HCT116 (cell line): ENCODE data around the gene CAMK1D. TPM values are rescaled to one million over a fixed set of nuclear protein-coding genes. Genes with fewer than 3 reads are reported as not detected.

ENCODE experiments used
- ATAC-seq: fragments of 200-7000 bp; cut with Tn5 transposase; 2 replicates; pipeline ENCODE4 v1.9.1; 2020; ENCODE audit warnings: mild to moderate bottlenecking, moderate library complexity
- BruUV-seq: library from RNA; stranded (reverse); fragments of 400-500 nt; replicated peaks from 2 replicates; lab custom pipeline; 2021; lab: Mats Ljungman, UMichigan
- CTCF ChIA-PET: fragments of 300-600 bp; sonication (Branson Sonifier 250); formaldehyde crosslinking; loops from one replicate; lab custom pipeline; 2021; ENCODE audit warnings: antibody characterized with exemption; lab: Charles Lee
- POLR2A ChIA-PET: fragments of 300-600, 350-600 bp; sonication (Branson Sonifier 250); formaldehyde crosslinking; loops from one replicate; lab custom pipeline; 2021; ENCODE audit warnings: antibody characterized with exemption; lab: Charles Lee
- RAD21 ChIA-PET, 2 experiments: fragments of 300-600 bp; sonication (Branson Sonifier 250); formaldehyde crosslinking; loops; one replicate each; lab custom pipeline; 2023; ENCODE audit warnings: low total read pairs in 2 of 2; ENCODE audit not compliant: uncharacterized antibody in 2 of 2, unreplicated experiment in 2 of 2, low non-redundant PET in 1 of 2; lab: Charles Lee
- DNase-seq: peaks from one replicate; pipeline ENCODE4 v3.0.0-alpha.2; 2010; ENCODE audit warnings: low read depth, low spot score
- H2AFZ ChIP-seq: fragments of 200-600 bp; shearing (Covaris generic), sonication (generic); 2 replicates; pipeline ENCODE4 v1.6.1; 2017; ENCODE audit warnings: low read depth, mixed run types, mixed read lengths, antibody characterized with exemption, low read length; ENCODE audit not compliant: poor library complexity, severe bottlenecking
- H3K27ac ChIP-seq: 2 replicates; pipeline ENCODE4 v1.5.1; 2012; ENCODE audit warnings: low read depth, low read length
- H3K27me3 ChIP-seq: fragments of 200-600 bp; sonication (generic); 2 replicates; pipeline ENCODE4 v1.6.1; 2016; ENCODE audit warnings: mixed run types, low read length, mixed read lengths; ENCODE audit not compliant: insufficient read depth
- H3K36me3 ChIP-seq, 2 experiments: fragments of 200-500 bp in 1 of 2; fragments of 200-600 bp in 1 of 2; sonication (Bioruptor generic) in 1 of 2; sonication (generic) in 1 of 2; 2 replicates each; pipeline versions ENCODE4 v1.5.1 to v1.6.1; 2014 to 2016; ENCODE audit warnings: low read length in 2 of 2, inconsistent platforms in 1 of 2, mixed read lengths in 1 of 2, mixed run types in 1 of 2; ENCODE audit not compliant: insufficient read depth in 2 of 2, control insufficient read depth in 1 of 2
- H3K4me1 ChIP-seq, 2 experiments: fragments of 200-600 bp in 1 of 2; sonication (generic) in 1 of 2; 2 replicates each; pipeline versions ENCODE4 v1.5.1 to v1.6.1; 2012 to 2017; ENCODE audit warnings: low read length in 2 of 2, inconsistent platforms in 1 of 2, mild to moderate bottlenecking in 1 of 2, mixed read lengths in 1 of 2, mixed run types in 1 of 2, moderate library complexity in 1 of 2; ENCODE audit not compliant: insufficient read depth in 2 of 2, control insufficient read depth in 1 of 2
- H3K4me2 ChIP-seq: fragments of 200-600 bp; sonication (generic); 2 replicates; pipeline ENCODE4 v1.6.1; 2017; ENCODE audit warnings: mixed run types, low read length, mixed read lengths
- H3K4me3 ChIP-seq, 2 experiments: fragments of 200-600 bp in 1 of 2; sonication (generic) in 1 of 2; replicated peaks in 1 of 2; 2 replicates each; pipeline ENCODE4 v1.5.1; 2011 to 2016; ENCODE audit warnings: low read length in 2 of 2, control low read depth in 1 of 2, low read depth in 1 of 2, mild to moderate bottlenecking in 1 of 2, mixed read lengths in 1 of 2, mixed run types in 1 of 2
- H3K79me2 ChIP-seq: fragments of 200-600 bp; sonication (generic); 2 replicates; pipeline ENCODE4 v1.6.1; 2017; ENCODE audit warnings: mild to moderate bottlenecking, mixed run types, low read length, moderate library complexity, mixed read lengths; ENCODE audit not compliant: insufficient read depth
- H3K9ac ChIP-seq: fragments of 200-600 bp; sonication (generic); 2 replicates; pipeline ENCODE4 v1.6.1; 2016; ENCODE audit warnings: low read length, mixed read lengths
- H3K9me2 ChIP-seq: fragments of 200-600 bp; sonication (generic), shearing (Covaris generic); 2 replicates; pipeline ENCODE4 v1.6.1; 2017; ENCODE audit warnings: mixed run types, mild to moderate bottlenecking, moderate library complexity; ENCODE audit not compliant: insufficient read depth
- H3K9me3 ChIP-seq, 2 experiments: fragments of 200-500 bp in 1 of 2; fragments of 200-600 bp in 1 of 2; sonication (Bioruptor generic) in 1 of 2; sonication (generic) in 1 of 2; 2 replicates each; pipeline ENCODE4 v1.6.1; 2014 to 2017; ENCODE audit warnings: low read length in 2 of 2, mixed read lengths in 2 of 2, inconsistent platforms in 1 of 2, low read depth in 1 of 2, mild to moderate bottlenecking in 1 of 2, mixed run types in 1 of 2, moderate library complexity in 1 of 2; ENCODE audit not compliant: control insufficient read depth in 1 of 2, insufficient read depth in 1 of 2
- H4K20me1 ChIP-seq: fragments of 200-600 bp; sonication (generic), shearing (Covaris generic); 2 replicates; pipeline ENCODE4 v1.6.1; 2017; ENCODE audit warnings: mixed run types, mild to moderate bottlenecking, moderate library complexity; ENCODE audit not compliant: insufficient read depth
- ATF3 ChIP-seq: IDR thresholded peaks from 2 replicates; pipeline ENCODE4 v1.6.1; 2012
- CBX3 ChIP-seq: IDR thresholded peaks from 2 replicates; pipeline ENCODE4 v1.6.1; 2012; ENCODE audit warnings: low read depth
- CTCF ChIP-seq, 3 experiments: fragments of 200-600 bp in 1 of 3; sonication (generic) in 1 of 3; IDR thresholded peaks in 2 of 3; conservative IDR thresholded peaks in 1 of 3; 2 replicates each; pipeline ENCODE4 v1.5.1; 2012 to 2017; ENCODE audit warnings: low read depth in 2 of 3, low read length in 2 of 3, antibody characterized with exemption in 1 of 3, borderline replicate concordance in 1 of 3, control low read depth in 1 of 3, mild to moderate bottlenecking in 1 of 3, mixed read lengths in 1 of 3, mixed run types in 1 of 3, moderate library complexity in 1 of 3; ENCODE audit not compliant: insufficient read depth in 1 of 3
- EGR1 ChIP-seq: IDR thresholded peaks from 2 replicates; pipeline ENCODE4 v1.6.1; 2012; ENCODE audit warnings: low read depth
- EZH2 ChIP-seq: fragments of 200-600 bp; sonication (generic); IDR thresholded peaks from 2 replicates; pipeline ENCODE4 v1.6.1; 2017; ENCODE audit warnings: antibody characterized with exemption, mixed run types
- FOSL1 ChIP-seq: IDR thresholded peaks from 2 replicates; pipeline ENCODE4 v1.6.1; 2012; ENCODE audit warnings: low read depth
- JUND ChIP-seq: IDR thresholded peaks from 2 replicates; pipeline ENCODE4 v1.6.1; 2012
- RAD21 ChIP-seq: IDR thresholded peaks from 2 replicates; pipeline ENCODE4 v1.6.1; 2012; ENCODE audit warnings: low read depth, mild to moderate bottlenecking
- TCF7L2 ChIP-seq: IDR thresholded peaks from 2 replicates; pipeline ENCODE4 v1.7.0; 2011; ENCODE audit warnings: borderline replicate concordance, inconsistent platforms; ENCODE audit not compliant: insufficient read depth, insufficient read length; ENCODE audit errors: extremely low read depth
- YY1 ChIP-seq: IDR thresholded peaks from 2 replicates; pipeline ENCODE4 v1.6.1; 2011; ENCODE audit warnings: low read length, low read depth, moderate library complexity, mild to moderate bottlenecking; ENCODE audit not compliant: insufficient replicate concordance; ENCODE audit errors: extremely low read depth
- ZNF274 ChIP-seq: fragments of 200-500 bp; sonication (Bioruptor generic); IDR thresholded peaks from 2 replicates; pipeline ENCODE4 v1.6.1; 2014; ENCODE audit warnings: mild to moderate bottlenecking, low read depth, low read length, inconsistent platforms
- intact Hi-C: fragments of 100-400 bp; cut with micrococcal nuclease; formaldehyde crosslinking; loops from 2 replicates; pipeline ENCODE4 v1.10.0; 2022
- total RNA-seq: library from RNA; stranded (reverse); gene quantifications from one replicate; pipeline ENCODE4 v1.2.1, GENCODE V29; 2021; ENCODE audit not compliant: unreplicated experiment
- TF ChIP-seq, protein P1 (sequence below): IDR thresholded peaks from 2 replicates; pipeline ENCODE4 v1.6.1; 2011; ENCODE audit warnings: mild to moderate bottlenecking, low read length, moderate library complexity; ENCODE audit not compliant: insufficient replicate concordance; ENCODE audit errors: extremely low read depth

Gene CAMK1D
- total RNA-seq, 1 experiment from 2014 or later: 9.6 TPM

DNA sequence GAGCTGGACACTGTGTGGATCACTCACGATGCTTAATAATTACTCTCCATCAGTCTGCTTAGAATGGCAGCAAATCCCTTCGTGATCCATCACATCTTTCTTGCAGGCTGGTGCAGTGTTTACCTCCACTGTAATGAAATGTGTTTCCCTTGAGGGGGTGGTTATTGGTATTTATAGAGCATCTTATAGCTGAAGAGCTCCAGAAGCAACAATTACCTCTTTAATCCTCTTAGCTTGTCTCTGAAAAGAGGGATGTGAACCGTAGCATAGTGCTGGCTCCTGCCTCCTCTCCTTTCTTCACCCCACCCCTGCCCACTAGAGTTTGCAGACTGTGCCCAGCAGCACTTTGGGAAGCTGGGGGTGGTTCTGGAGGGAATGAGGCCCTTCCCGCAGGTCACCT is 132.6 kb downstream of the CAMK1D start:
- H3K9me3 ChIP-seq: no peaks in the 10 kb centered on the region
- no peaks in the 10 kb centered on the region for H3K36me3 ChIP-seq
- no peaks in the 10 kb centered on the region for H3K79me2 ChIP-seq
- H3K9ac ChIP-seq: no peak overlapping the region
- no peak overlapping the region for H3K4me3 ChIP-seq
- H3K9me2 ChIP-seq: no peaks in the 10 kb centered on the region
- TF ChIP-seq YY1 (no peak), EGR1 (no peak), ZNF274 (no peak), FOSL1 (no peak), CBX3 (no peak), EZH2 (no peak), CTCF (IDR thresholded peaks at IDR 0.05 in 2 of 3, conservative IDR thresholded peaks at IDR 0.05 in 1 of 3; ENCODE audit: borderline replicate concordance in 1 of 3, insufficient read depth in 1 of 3, low read depth in 2 of 3, low read length in 2 of 3) (no peak), ATF3 (no peak), TCF7L2 (no peak), RAD21 (no peak), JUND (no peak)
- TF ChIP-seq, protein P1, sequence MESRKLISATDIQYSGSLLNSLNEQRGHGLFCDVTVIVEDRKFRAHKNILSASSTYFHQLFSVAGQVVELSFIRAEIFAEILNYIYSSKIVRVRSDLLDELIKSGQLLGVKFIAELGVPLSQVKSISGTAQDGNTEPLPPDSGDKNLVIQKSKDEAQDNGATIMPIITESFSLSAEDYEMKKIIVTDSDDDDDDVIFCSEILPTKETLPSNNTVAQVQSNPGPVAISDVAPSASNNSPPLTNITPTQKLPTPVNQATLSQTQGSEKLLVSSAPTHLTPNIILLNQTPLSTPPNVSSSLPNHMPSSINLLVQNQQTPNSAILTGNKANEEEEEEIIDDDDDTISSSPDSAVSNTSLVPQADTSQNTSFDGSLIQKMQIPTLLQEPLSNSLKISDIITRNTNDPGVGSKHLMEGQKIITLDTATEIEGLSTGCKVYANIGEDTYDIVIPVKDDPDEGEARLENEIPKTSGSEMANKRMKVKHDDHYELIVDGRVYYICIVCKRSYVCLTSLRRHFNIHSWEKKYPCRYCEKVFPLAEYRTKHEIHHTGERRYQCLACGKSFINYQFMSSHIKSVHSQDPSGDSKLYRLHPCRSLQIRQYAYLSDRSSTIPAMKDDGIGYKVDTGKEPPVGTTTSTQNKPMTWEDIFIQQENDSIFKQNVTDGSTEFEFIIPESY: no peak
- ATAC-seq (no peak), DNase-seq (no peak)
- H3K27ac ChIP-seq: no peak overlapping the region
- H3K4me1 ChIP-seq: peaks cover 0 to 6% of the 10 kb centered on the region in 2 experiments; a peak in 1 of 4 replicates
- no peaks in the 10 kb centered on the region for H3K27me3 ChIP-seq
- no peaks in the 10 kb centered on the region for H4K20me1 ChIP-seq
- intact Hi-C loops: no loop called here
- ChIA-PET POLR2A (no interaction called here), CTCF (no interaction called here), RAD21 (no interaction called here)
- BruUV-seq: no TSS peak
- no peak overlapping the region for H2AFZ ChIP-seq
- H3K4me2 ChIP-seq: no peak overlapping the region
